HepG2 (cell line): ENCODE data around the gene MAP2K1. TPM values are rescaled to one million over a fixed set of nuclear protein-coding genes. Genes with fewer than 3 reads are reported as not detected.

Source experiments
- ARID3A ChIP-seq: IDR thresholded peaks from 2 replicates; pipeline ENCODE4 v1.6.1; 2012; ENCODE audit warnings: low read depth, low read length, improper control_type of control experiment
- CREB3 ChIP-seq: sonication (generic); formaldehyde crosslinking; IDR thresholded peaks from 2 replicates; pipeline ENCODE4 v1.5.0; 2020; ENCODE audit warnings: missing genetic modification reagents
- ETV5 ChIP-seq: IDR thresholded peaks from 2 replicates; pipeline ENCODE4 v1.6.1; 2018; ENCODE audit warnings: missing biosample characterization, missing genetic modification reagents, inconsistent platforms, borderline replicate concordance
- GTF3A ChIP-seq: sonication (generic); formaldehyde crosslinking; conservative IDR thresholded peaks from 2 replicates; pipeline ENCODE4 v1.4.0; 2020; ENCODE audit warnings: mild to moderate bottlenecking, missing genetic modification reagents
- PHF21A ChIP-seq: sonication (generic); formaldehyde crosslinking; IDR thresholded peaks from 2 replicates; pipeline ENCODE4 v1.5.0; 2020; ENCODE audit warnings: mild to moderate bottlenecking, missing genetic modification reagents
- SOX6 ChIP-seq, 2 experiments: fragments of 450-650 bp in 1 of 2; sonication (generic) in 1 of 2; formaldehyde crosslinking in 1 of 2; IDR thresholded peaks; 2 replicates each; pipeline versions ENCODE4 v1.4.0 to v1.6.1; 2017 to 2020; ENCODE audit warnings: antibody characterized with exemption in 1 of 2, mild to moderate bottlenecking in 1 of 2, missing genetic modification reagents in 1 of 2
- SP1 ChIP-seq, 2 experiments: fragments of 450-650 bp in 1 of 2; sonication (generic) in 1 of 2; formaldehyde crosslinking in 1 of 2; IDR thresholded peaks; 2 replicates each; pipeline versions ENCODE4 v1.4.0 to v1.6.1; 2016 to 2020; ENCODE audit warnings: missing genetic modification reagents in 1 of 2
- STAG1 ChIP-seq: sonication (generic); formaldehyde crosslinking; IDR thresholded peaks from 2 replicates; pipeline ENCODE4 v1.4.0; 2020; ENCODE audit warnings: missing genetic modification reagents
- U2AF1 ChIP-seq: fragments of 200-400 bp; formaldehyde crosslinking; optimal IDR thresholded peaks from 2 replicates; pipeline ENCODE3; 2017; ENCODE audit warnings: mild to moderate bottlenecking, low read depth, low read length
- ZFP82 ChIP-seq: sonication (generic); formaldehyde crosslinking; IDR thresholded peaks from 2 replicates; pipeline ENCODE4 v1.5.1; 2020; ENCODE audit warnings: mild to moderate bottlenecking, missing genetic modification reagents, borderline replicate concordance
- ZNF101 ChIP-seq: sonication (generic); formaldehyde crosslinking; IDR thresholded peaks from 2 replicates; pipeline ENCODE4 v1.4.0; 2020; ENCODE audit warnings: mild to moderate bottlenecking, low read depth, missing genetic modification reagents, borderline replicate concordance
- ZNF232 ChIP-seq: sonication (generic); formaldehyde crosslinking; IDR thresholded peaks from 2 replicates; pipeline ENCODE4 v1.4.0; 2020; ENCODE audit warnings: missing genetic modification reagents, borderline replicate concordance
- ZNF253 ChIP-seq: sonication (generic); formaldehyde crosslinking; IDR thresholded peaks from 2 replicates; pipeline ENCODE4 v1.8.0; 2022; ENCODE audit warnings: mild to moderate bottlenecking, missing genetic modification reagents, borderline replicate concordance
- ZNF260 ChIP-seq: sonication (generic); formaldehyde crosslinking; IDR thresholded peaks from 2 replicates; pipeline ENCODE4 v1.4.0; 2020; ENCODE audit warnings: missing genetic modification reagents, low read depth, mild to moderate bottlenecking, borderline replicate concordance
- ZNF563 ChIP-seq: sonication (generic); formaldehyde crosslinking; IDR thresholded peaks from 2 replicates; pipeline ENCODE4 v1.8.0; 2022; ENCODE audit warnings: mild to moderate bottlenecking, moderate library complexity, missing genetic modification reagents
- ZNF577 ChIP-seq: sonication (generic); formaldehyde crosslinking; IDR thresholded peaks from 2 replicates; pipeline ENCODE4 v1.4.0; 2020; ENCODE audit warnings: mild to moderate bottlenecking, low read depth, missing genetic modification reagents, borderline replicate concordance
- ZNF720 ChIP-seq: sonication (generic); formaldehyde crosslinking; IDR thresholded peaks from 2 replicates; pipeline ENCODE4 v1.4.0; 2020; ENCODE audit warnings: missing genetic modification reagents
- ZNF780A ChIP-seq: sonication (generic); formaldehyde crosslinking; IDR thresholded peaks from 2 replicates; pipeline ENCODE4 v1.8.0; 2022; ENCODE audit warnings: mild to moderate bottlenecking, missing genetic modification reagents, moderate library complexity
- polyA plus RNA-seq, 8 experiments: library from polyadenylated mRNA; depleted of rRNA in 3 of 8; stranded (reverse) in 7 of 8; unstranded in 1 of 8; fragments of >200 nt; fragmentation: Illumina TruSeq in 4 of 8; extraction: Trizol in 4 of 8; gene quantifications; 2 replicates each; pipeline versions ENCODE4 v1.2.1 to v1.2.3, GENCODE V29; 2011 to 2016; ENCODE audit warnings: low read depth in 4 of 8, missing spikeins in 1 of 8, mixed read lengths in 1 of 8; ENCODE audit not compliant: insufficient read depth in 1 of 8
- total RNA-seq, 5 experiments: library from RNA; depleted of rRNA; stranded (reverse); fragments of >200 nt; fragmentation: Illumina TruSeq; extraction: Trizol; gene quantifications; 2 replicates each; pipeline ENCODE4 v1.2.3, GENCODE V29; 2016; ENCODE audit warnings: low read depth in 1 of 5
- TF ChIP-seq, protein P1 (sequence below): sonication (generic); formaldehyde crosslinking; IDR thresholded peaks from 2 replicates; pipeline ENCODE4 v1.5.0; 2020; ENCODE audit warnings: missing genetic modification reagents
- TF ChIP-seq, protein P2 (sequence below): sonication (generic); formaldehyde crosslinking; conservative IDR thresholded peaks from 2 replicates; pipeline ENCODE4 v1.8.0; 2022; ENCODE audit warnings: missing genetic modification reagents
- TF ChIP-seq, protein P3 (sequence below): sonication (generic); formaldehyde crosslinking; IDR thresholded peaks from 2 replicates; pipeline ENCODE4 v1.5.0; 2020; ENCODE audit warnings: mild to moderate bottlenecking, missing genetic modification reagents

MAP2K1 gene
- total and polyA plus RNA-seq, 2 of the 13 experiments (the other 11 are each of a cell fraction or from before 2014, with no cell fraction given), result 24.1 to 49.2 TPM

- no peak for TF ChIP-seq SP1 (IDR thresholded peaks at IDR 0.05)
- TF ChIP-seq SP1 (CRISPR knock-in tag; IDR thresholded peaks at IDR 0.05), result no peak
- TF ChIP-seq ZNF780A, result no peak
- TF ChIP-seq ETV5 (CRISPR knock-in tag), result no peak
- TF ChIP-seq GTF3A (CRISPR knock-in tag), result no peak
- no peak for TF ChIP-seq ZNF577 (CRISPR knock-in tag)
- no peak for TF ChIP-seq ZNF253 (CRISPR knock-in tag)
- no peak for TF ChIP-seq SOX6 (IDR thresholded peaks at IDR 0.05)
- peak; percentile 65 for TF ChIP-seq SOX6 (CRISPR knock-in tag; IDR thresholded peaks at IDR 0.05)
- no peak for TF ChIP-seq ZNF260 (CRISPR knock-in tag)
- TF ChIP-seq ZNF720 (CRISPR knock-in tag), result no peak
- TF ChIP-seq, protein P1, sequence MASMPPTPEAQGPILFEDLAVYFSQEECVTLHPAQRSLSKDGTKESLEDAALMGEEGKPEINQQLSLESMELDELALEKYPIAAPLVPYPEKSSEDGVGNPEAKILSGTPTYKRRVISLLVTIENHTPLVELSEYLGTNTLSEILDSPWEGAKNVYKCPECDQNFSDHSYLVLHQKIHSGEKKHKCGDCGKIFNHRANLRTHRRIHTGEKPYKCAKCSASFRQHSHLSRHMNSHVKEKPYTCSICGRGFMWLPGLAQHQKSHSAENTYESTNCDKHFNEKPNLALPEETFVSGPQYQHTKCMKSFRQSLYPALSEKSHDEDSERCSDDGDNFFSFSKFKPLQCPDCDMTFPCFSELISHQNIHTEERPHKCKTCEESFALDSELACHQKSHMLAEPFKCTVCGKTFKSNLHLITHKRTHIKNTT (CRISPR knock-in tag), result no peak
- TF ChIP-seq ZNF101 (CRISPR knock-in tag), result no peak
- TF ChIP-seq CREB3 (CRISPR knock-in tag), result no peak
- TF ChIP-seq PHF21A (CRISPR knock-in tag), result peak; percentile 53; the same call in 1 of the 2 replicates
- no peak; the same call in 1 of the 2 replicates for TF ChIP-seq STAG1 (CRISPR knock-in tag)
- TF ChIP-seq, protein P2, sequence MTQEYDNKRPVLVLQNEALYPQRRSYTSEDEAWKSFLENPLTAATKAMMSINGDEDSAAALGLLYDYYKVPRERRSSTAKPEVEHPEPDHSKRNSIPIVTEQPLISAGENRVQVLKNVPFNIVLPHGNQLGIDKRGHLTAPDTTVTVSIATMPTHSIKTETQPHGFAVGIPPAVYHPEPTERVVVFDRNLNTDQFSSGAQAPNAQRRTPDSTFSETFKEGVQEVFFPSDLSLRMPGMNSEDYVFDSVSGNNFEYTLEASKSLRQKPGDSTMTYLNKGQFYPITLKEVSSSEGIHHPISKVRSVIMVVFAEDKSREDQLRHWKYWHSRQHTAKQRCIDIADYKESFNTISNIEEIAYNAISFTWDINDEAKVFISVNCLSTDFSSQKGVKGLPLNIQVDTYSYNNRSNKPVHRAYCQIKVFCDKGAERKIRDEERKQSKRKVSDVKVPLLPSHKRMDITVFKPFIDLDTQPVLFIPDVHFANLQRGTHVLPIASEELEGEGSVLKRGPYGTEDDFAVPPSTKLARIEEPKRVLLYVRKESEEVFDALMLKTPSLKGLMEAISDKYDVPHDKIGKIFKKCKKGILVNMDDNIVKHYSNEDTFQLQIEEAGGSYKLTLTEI (CRISPR knock-in tag), result no peak
- no peak for TF ChIP-seq ZFP82 (CRISPR knock-in tag)
- TF ChIP-seq ARID3A, result peak; percentile 42; the same call in 1 of the 2 replicates
- no peak for TF ChIP-seq ZNF232 (CRISPR knock-in tag)
- TF ChIP-seq U2AF1, result no peak
- TF ChIP-seq, protein P3, sequence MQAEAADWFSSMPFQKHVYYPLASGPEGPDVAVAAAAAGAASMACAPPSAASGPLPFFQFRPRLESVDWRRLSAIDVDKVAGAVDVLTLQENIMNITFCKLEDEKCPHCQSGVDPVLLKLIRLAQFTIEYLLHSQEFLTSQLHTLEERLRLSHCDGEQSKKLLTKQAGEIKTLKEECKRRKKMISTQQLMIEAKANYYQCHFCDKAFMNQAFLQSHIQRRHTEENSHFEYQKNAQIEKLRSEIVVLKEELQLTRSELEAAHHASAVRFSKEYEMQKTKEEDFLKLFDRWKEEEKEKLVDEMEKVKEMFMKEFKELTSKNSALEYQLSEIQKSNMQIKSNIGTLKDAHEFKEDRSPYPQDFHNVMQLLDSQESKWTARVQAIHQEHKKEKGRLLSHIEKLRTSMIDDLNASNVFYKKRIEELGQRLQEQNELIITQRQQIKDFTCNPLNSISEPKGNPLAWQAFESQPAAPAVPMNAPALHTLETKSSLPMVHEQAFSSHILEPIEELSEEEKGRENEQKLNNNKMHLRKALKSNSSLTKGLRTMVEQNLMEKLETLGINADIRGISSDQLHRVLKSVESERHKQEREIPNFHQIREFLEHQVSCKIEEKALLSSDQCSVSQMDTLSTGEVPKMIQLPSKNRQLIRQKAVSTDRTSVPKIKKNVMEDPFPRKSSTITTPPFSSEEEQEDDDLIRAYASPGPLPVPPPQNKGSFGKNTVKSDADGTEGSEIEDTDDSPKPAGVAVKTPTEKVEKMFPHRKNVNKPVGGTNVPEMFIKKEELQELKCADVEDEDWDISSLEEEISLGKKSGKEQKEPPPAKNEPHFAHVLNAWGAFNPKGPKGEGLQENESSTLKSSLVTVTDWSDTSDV, result no peak
- TF ChIP-seq ZNF563 (CRISPR knock-in tag), result no peak
Observed at GRCh38 chr15:66452971-66453580, 66.4 kb downstream of the MAP2K1 start (continued).
